ENCODE data around the gene YIPF3. TPM values are rescaled to one million over a fixed set of nuclear protein-coding genes. Genes with fewer than 3 reads are reported as not detected.

Gene YIPF3
- total RNA-seq, 1 donor from 2014 or later, result 102 TPM

- Histone ChIP-seq H3K4me3 (no peak overlapping the region), H3K36me3 (no peaks in the 10 kb centered on the region), H3K4me1 (no peaks in the 10 kb centered on the region), H2AFZ (replicated peaks) (no peak overlapping the region), H3K9me3 (ENCODE audit: low read depth) (no peaks in the 10 kb centered on the region), H3F3A (ENCODE audit: low read depth) (peaks cover 21% of the 10 kb centered on the region), H3K79me2 (ENCODE audit: low read depth) (no peaks in the 10 kb centered on the region), H3K27ac (no peak overlapping the region), H3K4me2 (no peak overlapping the region), H3K9ac (no peak overlapping the region), H4K20me1 (ENCODE audit: low read depth) (peaks cover 22% of the 10 kb centered on the region), H3K27me3 (peaks cover 36% of the 10 kb centered on the region)
- no peak overlapping the region for H3K27ac Mint-ChIP-seq
- TF ChIP-seq EZH2phosphoT487 (IDR thresholded peaks at IDR 0.05), result no peak
- no peak for TF ChIP-seq EZH2 (IDR thresholded peaks at IDR 0.05)
- TF ChIP-seq CTCF (IDR thresholded peaks at IDR 0.05), result no peak
- H3K9me3 Mint-ChIP-seq, result no peaks in the 10 kb centered on the region
- H3K27me3 Mint-ChIP-seq (ENCODE audit: insufficient read depth, low read depth), result peaks cover 8% of the 10 kb centered on the region
- H3K4me1 Mint-ChIP-seq, result peaks cover 14% of the 10 kb centered on the region
- peaks cover 27% of the 10 kb centered on the region for H3K36me3 Mint-ChIP-seq
- no peak overlapping the region for H3K4me3 Mint-ChIP-seq
- no peak for DNase-seq (ENCODE audit: low spot score)
Observed at GRCh38 chr6:43506171-43506570, 10.6 kb downstream of the YIPF3 start.

GRCh38 chr6:43505718-43506117 lies 11.0 kb downstream of the YIPF3 start:
- no peaks in the 10 kb centered on the region for H3K9me3 ChIP-seq (ENCODE audit: low read depth)
- no peak overlapping the region for H3K4me2 ChIP-seq
- no peaks in the 10 kb centered on the region for H3K36me3 ChIP-seq
- peaks cover 17% of the 10 kb centered on the region for H3F3A ChIP-seq (ENCODE audit: low read depth)
- H3K4me1 ChIP-seq, result no peaks in the 10 kb centered on the region
- H3K27ac Mint-ChIP-seq, result no peak overlapping the region
- H3K9me3 Mint-ChIP-seq, result no peaks in the 10 kb centered on the region
- peaks cover 36% of the 10 kb centered on the region for H3K27me3 ChIP-seq
- peaks cover 28% of the 10 kb centered on the region for H3K36me3 Mint-ChIP-seq
- H3K4me3 Mint-ChIP-seq, result no peak overlapping the region
- no peak overlapping the region for H2AFZ ChIP-seq (replicated peaks)
- DNase-seq (ENCODE audit: low spot score), result peak; percentile 36
- TF ChIP-seq CTCF (IDR thresholded peaks at IDR 0.05) (no peak), EZH2phosphoT487 (IDR thresholded peaks at IDR 0.05) (no peak), EZH2 (IDR thresholded peaks at IDR 0.05) (no peak)
- no peak overlapping the region for H3K27ac ChIP-seq
- H3K79me2 ChIP-seq (ENCODE audit: low read depth), result no peaks in the 10 kb centered on the region
- no peak overlapping the region for H3K9ac ChIP-seq
- peaks cover 14% of the 10 kb centered on the region for H3K4me1 Mint-ChIP-seq
- peaks cover 8% of the 10 kb centered on the region for H3K27me3 Mint-ChIP-seq (ENCODE audit: insufficient read depth, low read depth)
- H4K20me1 ChIP-seq (ENCODE audit: low read depth), result peaks cover 19% of the 10 kb centered on the region
- no peak overlapping the region for H3K4me3 ChIP-seq

- Histone ChIP-seq H3K27me3 (peaks cover 32% of the 10 kb centered on the region), H3K36me3 (no peaks in the 10 kb centered on the region), H3K4me2 (no peak overlapping the region), H3K4me1 (no peaks in the 10 kb centered on the region), H3F3A (ENCODE audit: low read depth) (peaks cover 14% of the 10 kb centered on the region), H2AFZ (replicated peaks) (no peak overlapping the region), H3K4me3 (no peak overlapping the region), H3K9ac (no peak overlapping the region), H3K27ac (no peak overlapping the region), H4K20me1 (ENCODE audit: low read depth) (peaks cover 15% of the 10 kb centered on the region), H3K79me2 (ENCODE audit: low read depth) (no peaks in the 10 kb centered on the region), H3K9me3 (ENCODE audit: low read depth) (no peaks in the 10 kb centered on the region)
- no peak for TF ChIP-seq CTCF (IDR thresholded peaks at IDR 0.05)
- no peak for TF ChIP-seq EZH2 (IDR thresholded peaks at IDR 0.05)
- no peak for TF ChIP-seq EZH2phosphoT487 (IDR thresholded peaks at IDR 0.05)
- no peak overlapping the region for H3K27ac Mint-ChIP-seq
- H3K4me3 Mint-ChIP-seq, result no peak overlapping the region
- peaks cover 14% of the 10 kb centered on the region for H3K4me1 Mint-ChIP-seq
- H3K27me3 Mint-ChIP-seq (ENCODE audit: insufficient read depth, low read depth), result peaks cover 8% of the 10 kb centered on the region
- H3K9me3 Mint-ChIP-seq, result no peaks in the 10 kb centered on the region
- H3K36me3 Mint-ChIP-seq, result peaks cover 30% of the 10 kb centered on the region
- DNase-seq (ENCODE audit: low spot score), result no peak
Observed at GRCh38 chr6:43504756-43505593, 11.8 kb downstream of the YIPF3 start.

All from neural progenitor cell (in vitro differentiated cells).